NCI-H1694 treated with DMSO at 0.1 percent for 48 hours (cell line): ENCODE results near the gene COL18A1.

Experiments
- DNase-seq: peaks from one replicate; lab custom pipeline; 2025; lab: John Stamatoyannopoulos, UW

The COL18A1 gene

DNA sequence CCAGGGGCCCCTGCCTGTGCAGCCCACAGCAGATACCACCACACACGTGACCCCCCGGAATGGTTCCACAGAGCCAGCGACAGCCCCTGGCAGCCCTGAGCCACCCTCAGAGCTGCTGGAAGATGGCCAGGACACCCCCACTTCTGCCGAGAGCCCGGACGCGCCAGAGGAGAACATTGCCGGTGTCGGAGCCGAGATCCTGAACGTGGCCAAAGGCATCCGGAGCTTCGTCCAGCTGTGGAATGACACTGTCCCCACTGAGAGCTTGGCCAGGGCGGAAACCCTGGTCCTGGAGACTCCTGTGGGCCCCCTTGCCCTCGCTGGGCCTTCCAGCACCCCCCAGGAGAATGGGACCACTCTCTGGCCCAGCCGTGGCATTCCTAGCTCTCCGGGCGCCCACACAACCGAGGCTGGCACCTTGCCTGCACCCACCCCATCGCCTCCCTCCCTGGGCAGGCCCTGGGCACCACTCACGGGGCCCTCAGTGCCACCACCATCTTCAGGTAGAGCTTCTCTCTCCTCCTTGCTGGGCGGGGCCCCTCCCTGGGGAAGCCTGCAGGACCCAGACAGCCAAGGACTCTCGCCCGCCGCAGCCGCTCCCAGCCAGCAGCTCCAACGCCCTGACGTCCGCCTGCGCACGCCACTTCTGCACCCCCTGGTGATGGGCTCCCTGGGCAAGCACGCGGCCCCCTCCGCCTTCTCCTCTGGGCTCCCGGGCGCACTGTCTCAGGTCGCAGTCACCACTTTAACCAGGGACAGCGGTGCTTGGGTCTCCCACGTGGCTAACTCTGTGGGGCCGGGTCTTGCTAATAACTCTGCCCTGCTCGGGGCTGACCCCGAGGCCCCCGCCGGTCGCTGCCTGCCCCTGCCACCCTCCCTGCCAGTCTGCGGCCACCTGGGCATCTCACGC lies 51.0 kb downstream of the COL18A1 start:
- DNase-seq = no peak

- DNase-seq = no peak
Measured at GRCh38 chr21:45456584-45457160, 51.7 kb downstream of the COL18A1 start.

DNA sequence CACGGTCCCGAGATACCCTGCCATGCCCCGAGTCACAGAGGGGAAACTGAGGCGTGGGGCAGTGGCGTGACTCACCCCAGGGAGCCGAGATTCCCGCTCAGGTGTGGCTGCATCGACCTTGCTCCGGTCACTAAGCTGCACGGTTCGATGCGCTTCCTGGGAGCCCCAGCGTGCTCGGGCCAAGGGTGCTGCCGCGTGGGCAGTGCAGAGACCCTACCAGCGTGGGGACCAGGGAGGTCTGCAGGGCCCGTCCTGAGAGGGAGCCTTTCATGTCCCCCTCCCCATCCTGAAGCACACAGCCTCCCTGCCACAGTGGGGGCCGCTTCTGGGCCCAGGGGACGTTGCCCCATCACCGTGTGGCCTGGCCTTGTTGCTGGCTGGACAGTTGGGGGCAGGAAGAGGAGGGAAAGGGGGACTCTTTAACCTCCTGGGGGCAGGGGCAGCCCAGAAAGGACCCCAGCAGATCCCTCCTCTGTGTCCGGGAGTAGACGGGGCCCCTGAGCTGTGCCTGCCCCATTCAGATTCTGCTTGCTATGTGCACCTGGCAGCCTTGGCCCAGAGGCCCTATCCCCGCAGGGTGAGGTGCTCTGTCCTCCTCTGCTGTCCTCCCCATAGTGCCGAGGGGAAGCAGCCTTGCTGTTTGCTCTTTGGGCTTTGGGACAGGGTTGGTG lies 52.3 kb downstream of the COL18A1 start:
- DNase-seq = no peak

DNA sequence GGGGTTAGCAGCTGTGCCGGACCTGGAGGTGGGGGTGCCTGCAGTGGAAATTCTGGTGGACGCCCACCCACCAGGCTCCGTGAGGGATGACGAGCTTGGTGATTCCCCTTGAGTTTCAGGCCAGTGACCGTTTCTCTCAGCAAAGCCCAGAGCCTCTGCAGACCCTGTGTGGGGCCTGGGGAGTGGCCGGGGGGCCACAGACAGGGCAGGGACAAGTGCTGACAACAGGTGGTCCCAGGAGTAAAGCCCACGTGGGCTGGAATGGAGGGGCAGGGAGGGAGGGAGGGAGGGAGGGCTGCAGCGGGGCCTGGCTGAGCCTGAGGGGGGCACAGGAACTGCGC lies 52.8 kb downstream of the COL18A1 start:
- DNase-seq = no peak

DNA sequence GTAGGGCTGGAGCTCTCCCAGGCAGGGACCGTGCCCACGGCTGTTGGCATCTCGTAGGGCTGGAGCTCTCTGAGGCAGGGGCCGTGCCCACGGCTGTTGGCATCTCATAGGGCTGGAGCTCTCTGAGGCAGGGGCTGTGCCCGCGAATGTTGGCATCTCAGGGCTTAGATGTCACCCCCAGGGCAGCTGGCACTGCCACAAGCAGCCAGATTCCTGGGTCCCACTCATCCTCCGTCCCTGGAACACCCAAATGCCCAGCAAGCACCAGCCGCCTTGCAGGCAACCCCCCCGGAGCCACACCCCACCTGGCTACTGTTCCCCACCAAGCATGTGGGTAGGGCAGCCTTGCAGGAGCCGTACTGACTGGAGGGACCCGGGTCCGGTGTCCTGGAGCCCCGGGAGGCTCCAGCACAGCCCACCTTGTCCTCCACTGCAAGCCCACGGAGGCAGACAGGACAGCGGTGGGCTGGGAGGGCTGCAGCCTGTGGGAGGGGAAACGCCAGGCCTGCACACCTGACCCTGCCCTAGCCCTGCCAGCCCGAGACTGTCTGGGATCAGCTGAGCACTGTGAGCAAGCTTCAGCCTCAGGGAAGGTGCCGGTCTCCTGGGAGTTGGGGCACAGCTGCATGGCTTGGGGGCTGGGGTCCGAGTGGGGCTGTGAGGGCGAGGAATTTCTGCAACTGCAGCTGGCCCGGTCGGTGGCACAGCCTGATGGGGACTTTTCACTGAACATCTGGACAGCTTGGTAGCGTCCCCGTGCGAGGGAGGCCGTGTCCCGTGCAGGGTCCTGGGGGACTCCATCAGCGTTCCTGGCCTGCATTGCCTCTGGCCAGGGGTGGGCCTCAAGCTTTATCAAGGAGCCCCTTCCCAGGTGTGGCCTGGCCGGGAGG lies 53.6 kb downstream of the COL18A1 start:
- DNase-seq = no peak

DNA sequence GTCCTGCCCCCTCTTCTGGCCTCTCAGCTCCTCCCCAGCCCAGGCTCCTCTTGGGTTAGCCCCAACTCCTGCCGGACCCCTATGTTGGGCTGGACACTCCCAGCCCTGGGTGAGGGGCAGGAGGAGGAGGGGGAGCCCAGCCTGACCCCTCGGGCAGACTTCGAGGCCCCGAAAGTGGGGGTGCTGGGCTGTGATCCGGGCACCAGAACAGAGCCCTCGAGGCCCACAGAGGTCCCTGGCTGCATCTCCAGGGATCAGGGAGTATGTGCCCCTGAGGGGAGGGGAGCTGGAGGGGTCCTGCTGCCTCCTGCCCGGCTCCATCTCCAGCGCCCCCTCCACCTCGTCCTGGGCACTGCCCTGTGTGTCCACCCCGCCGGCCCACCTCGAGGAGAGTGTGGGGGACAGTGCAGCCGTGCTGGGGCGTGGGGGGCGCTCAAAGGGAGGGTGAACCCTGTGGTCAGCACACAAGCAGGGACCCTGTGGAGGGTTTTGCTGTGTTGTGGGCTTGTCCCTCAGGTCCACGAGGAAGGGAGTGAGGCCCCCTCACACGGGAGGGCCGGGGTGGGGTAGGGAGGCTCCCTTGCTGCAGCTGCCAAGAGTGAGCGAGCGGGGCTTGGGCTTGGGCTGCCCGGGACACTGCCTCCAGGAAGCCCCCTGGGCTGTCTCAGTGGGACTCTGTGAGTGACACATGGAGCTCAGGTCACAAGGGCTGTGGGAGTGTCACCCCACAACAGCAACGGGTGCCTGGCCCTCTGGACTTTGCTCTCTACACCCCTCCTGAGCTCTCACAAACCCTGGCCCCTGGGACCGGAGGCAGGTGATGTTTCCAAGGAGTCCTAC lies 54.4 kb downstream of the COL18A1 start:
- no peak for DNase-seq

- DNase-seq = no peak
Measured at GRCh38 chr21:45460011-45460565, 55.1 kb downstream of the COL18A1 start.

- no peak for DNase-seq
Measured at GRCh38 chr21:45460611-45461368, 55.8 kb downstream of the COL18A1 start.

GRCh38 chr21:45461369-45461750 lies 56.4 kb downstream of the COL18A1 start:
- no peak for DNase-seq

- no peak for DNase-seq
Measured at GRCh38 chr21:45461806-45462341, 56.9 kb downstream of the COL18A1 start.

GRCh38 chr21:45463871-45464270 lies 58.9 kb downstream of the COL18A1 start:
- DNase-seq = no peak

DNA sequence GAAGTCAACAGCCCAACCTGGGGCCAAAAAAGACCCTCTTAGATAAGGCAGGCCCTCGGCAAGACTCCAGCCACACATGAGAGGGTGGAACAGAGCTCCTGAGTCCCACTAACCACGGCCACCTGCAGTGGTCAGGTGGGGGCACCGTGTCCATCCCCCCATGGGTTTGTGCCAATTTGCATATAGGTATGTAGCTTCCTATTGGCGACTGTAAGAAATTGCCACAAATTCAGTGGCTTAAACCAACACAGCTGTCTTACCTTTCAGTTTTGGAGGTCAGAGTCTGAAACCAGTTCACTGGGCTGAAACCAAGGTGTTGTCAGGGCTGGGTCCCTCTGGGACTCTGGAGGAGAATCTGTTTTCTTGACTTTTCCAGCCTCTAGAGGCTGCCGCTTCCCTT lies 59.3 kb downstream of the COL18A1 start:
- DNase-seq = no peak

- DNase-seq = no peak
Measured at GRCh38 chr21:45465105-45465504, 60.1 kb downstream of the COL18A1 start.

DNA sequence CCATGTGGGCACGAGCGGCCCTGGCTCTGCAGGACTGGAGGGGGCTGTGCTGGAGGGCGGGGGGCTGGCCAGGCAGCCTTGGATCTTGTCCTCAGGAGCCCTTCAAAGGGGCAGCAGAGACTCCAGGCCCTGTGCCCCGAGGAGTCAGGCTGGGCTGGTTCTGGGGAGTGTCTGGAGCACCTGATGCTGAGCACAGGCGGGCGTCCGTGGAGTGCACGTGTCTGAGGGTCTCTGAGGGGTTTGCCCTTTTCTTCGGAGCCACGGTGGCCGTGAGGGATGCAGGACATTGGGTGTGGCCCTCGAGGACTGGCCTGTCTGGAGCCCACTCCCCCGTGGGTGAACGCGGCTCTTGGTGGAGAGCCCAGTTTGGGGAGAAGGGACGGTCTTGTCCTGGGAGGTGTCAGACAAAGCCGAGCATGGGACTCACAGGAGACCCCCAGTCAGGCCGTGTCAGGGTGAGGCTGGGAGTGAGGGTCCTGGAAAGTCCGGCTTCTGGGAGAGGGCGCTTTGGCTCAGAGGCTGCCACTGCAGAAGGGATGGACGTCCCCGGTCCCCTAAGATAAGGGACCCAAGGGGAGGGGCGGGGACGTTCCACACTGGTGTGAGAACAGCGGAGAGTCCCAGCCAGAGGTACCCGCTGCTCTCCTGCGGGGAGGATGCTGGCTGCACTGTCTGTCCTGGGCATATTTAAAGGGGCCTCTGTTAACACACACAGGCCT lies 60.8 kb downstream of the COL18A1 start:
- no peak for DNase-seq

DNA sequence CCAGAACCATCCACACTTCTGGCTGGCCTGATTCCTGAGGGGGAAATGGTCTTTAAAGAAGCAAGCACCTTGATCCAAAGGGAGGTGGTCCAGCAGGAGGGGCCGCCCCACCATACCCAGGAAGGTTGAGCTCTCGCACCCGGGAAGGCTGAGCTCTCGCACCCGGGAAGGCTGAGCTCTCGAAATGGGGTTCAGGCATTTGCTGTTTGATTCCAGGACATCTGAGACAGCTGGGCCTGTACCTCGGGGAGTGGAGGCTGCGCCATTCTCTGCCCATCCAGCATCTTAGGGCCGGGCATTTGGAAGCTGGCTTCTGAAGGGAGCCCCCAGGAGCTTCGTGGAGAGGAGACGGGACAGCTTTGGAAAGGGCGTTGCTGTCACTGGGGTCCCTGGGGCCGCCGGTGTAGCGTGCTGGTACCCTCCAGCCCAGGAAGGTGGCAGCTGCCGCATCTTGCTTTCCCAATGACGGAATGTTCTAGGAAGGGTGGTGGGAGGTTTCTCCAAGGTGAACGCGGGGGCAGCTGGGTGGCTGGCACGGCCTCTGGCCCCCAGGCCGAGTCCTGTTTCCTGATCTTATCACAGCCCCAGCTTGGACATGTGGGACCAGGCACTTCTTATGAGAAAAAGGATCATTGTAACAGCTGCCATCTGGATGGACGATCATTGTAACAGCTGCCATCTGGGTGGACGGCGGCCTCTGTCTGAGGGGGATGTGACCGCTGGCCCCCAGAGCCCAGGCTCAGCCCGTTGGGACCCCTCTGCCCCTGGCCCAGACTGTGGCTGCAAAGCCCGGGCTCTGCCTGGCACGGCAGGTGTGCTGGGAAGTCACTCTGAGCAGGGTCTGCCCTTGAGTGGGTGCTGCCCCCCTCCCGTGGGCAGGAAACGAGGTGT lies 61.6 kb downstream of the COL18A1 start:
- DNase-seq = no peak

GRCh38 chr21:45467221-45467779 lies 62.3 kb downstream of the COL18A1 start:
- DNase-seq = no peak

DNA sequence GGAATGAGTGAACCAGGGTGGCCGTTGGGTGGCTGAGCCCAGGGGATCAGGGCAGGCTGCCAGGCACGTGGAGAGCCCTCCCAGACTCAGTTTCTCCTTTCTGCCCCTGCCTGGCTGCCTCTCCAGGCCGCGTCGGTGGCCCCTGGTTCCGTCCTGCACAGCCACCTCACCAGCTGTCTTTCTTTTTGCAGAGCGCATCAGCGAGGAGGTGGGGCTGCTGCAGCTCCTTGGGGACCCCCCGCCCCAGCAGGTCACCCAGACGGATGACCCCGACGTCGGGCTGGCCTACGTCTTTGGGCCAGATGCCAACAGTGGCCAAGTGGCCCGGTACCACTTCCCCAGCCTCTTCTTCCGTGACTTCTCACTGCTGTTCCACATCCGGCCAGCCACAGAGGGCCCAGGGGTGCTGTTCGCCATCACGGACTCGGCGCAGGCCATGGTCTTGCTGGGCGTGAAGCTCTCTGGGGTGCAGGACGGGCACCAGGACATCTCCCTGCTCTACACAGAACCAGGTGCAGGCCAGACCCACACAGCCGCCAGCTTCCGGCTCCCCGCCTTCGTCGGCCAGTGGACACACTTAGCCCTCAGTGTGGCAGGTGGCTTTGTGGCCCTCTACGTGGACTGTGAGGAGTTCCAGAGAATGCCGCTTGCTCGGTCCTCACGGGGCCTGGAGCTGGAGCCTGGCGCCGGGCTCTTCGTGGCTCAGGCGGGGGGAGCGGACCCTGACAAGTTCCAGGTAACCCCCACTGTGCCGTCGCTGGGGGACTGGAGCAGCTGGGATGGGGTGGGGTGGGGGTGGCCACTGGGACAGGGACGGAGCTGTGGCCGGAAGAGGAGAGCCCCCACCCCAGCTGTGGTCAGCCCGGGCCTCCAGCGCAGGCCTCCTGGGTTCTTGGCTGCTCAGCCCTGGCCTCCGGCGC lies 63.3 kb downstream of the COL18A1 start:
- no peak for DNase-seq
